HEK293T (cell line): ENCODE measurements around the gene INPP4A.

Experiments used
- BHLHE40 ChIP-seq: fragments of 450-650 bp; IDR thresholded peaks from 2 replicates; pipeline ENCODE4 v1.6.1; 2016; ENCODE audit warnings: mild to moderate bottlenecking, moderate library complexity, borderline replicate concordance
- ELF4 ChIP-seq: fragments of 450-650 bp; IDR thresholded peaks from 2 replicates; pipeline ENCODE4 v1.6.1; 2017; ENCODE audit warnings: antibody characterized with exemption

DNA sequence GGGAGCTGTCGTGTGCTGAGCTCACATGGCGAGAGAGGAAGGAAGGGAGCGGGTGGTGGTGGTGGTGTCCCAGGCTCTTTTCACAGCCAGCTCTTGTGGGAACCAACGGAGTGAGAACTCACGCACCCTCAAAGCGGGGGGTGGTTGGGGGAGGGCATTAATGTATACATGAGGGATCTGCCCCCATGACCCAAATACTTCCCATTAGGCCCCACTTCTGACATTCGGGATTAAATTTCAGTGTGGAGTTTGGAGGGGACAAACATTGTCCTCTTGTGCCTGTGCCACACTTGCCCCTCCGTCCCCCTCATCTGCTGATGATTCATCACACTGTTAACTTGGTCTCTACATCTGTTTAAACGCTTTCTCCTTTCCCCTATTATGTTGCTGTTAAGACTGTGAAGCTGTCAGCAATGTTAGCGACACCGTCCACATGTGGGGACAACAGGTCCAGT is 22.5 kb downstream of the INPP4A start:
- TF ChIP-seq BHLHE40 (no peak), ELF4 (no peak)
